GM12875 (cell line): ENCODE measurements around the gene DPP6.

Source experiments
- H3K4me3 ChIP-seq: one replicate; pipeline ENCODE4 v1.5.1; 2011; ENCODE audit warnings: low read depth, low read length, control low read depth
- CTCF ChIP-seq: IDR thresholded peaks from 2 replicates; pipeline ENCODE4 v1.5.1; 2011; ENCODE audit warnings: low read depth, mild to moderate bottlenecking, control low read depth, inconsistent platforms, low read length, moderate library complexity, borderline replicate concordance; ENCODE audit not compliant: insufficient read depth

Gene DPP6

GRCh38 chr7:154380771-154381170 is 328.6 kb downstream of the DPP6 start:
- H3K4me3 ChIP-seq = no peak overlapping the region
- TF ChIP-seq CTCF = no peak

DNA sequence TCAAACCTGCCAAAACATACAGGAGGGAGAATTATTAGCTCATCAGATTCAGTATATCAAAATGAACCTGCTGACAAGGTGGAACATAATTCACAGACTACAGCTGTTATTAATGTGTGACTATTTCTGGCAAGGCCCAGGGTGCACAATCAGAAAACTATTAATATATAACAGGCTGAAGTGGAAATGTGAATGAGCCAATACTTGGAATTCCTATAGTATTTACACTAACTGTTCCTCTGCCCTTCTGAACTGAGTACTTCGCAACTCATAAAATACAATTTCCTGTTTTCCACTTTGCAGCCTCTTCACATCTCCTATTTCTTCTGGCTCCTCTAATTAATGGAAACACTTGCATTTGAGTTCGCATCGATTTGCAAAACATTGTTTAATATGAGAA is 330.8 kb downstream of the DPP6 start:
- no peak overlapping the region for H3K4me3 ChIP-seq
- no peak for TF ChIP-seq CTCF

DNA sequence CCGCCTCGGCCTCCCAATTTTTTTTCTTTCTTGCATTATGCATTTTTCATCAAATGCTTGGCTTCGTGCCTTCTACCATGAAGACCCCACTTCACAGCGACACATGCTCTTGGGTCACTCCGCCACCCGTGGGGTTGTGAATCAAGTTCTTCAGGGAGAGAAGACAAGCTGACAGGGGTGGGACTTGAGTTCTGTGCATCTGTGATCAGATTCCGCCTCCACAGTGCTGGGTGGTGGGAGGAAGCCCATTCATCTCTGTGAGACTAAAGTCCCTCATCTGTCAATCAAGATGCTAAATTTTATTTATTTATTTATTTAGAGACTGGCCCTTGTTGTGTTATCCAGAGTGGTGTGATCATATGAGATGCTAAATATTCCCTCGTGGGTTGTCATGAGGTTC is 333.0 kb downstream of the DPP6 start:
- no peak for TF ChIP-seq CTCF
- no peak overlapping the region for H3K4me3 ChIP-seq

DNA sequence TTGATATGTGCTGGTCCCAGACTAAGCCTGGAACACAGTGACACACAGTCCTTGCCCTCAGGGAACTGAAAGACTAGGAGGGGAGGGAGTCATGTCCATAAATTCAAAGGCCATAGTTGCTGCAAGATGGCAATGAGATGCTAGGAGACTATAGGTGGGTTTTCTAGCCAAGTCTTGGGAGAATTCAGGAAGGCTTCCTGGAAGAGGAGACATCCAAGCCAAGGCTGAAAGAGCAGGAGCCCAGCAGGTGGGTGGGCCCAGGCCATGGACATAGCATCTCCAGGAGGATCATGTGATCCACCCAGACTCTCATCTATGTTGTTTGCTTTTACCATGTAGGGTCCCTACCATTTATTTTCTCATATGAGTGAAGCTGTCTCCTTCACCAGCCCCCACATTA is 335.1 kb downstream of the DPP6 start:
- no peak for TF ChIP-seq CTCF
- H3K4me3 ChIP-seq = no peak overlapping the region

- no peak overlapping the region for H3K4me3 ChIP-seq
- TF ChIP-seq CTCF = no peak
Measured at GRCh38 chr7:154388412-154388811, 336.2 kb downstream of the DPP6 start.

GRCh38 chr7:154388999-154389398 is 336.8 kb downstream of the DPP6 start:
- no peak overlapping the region for H3K4me3 ChIP-seq
- no peak for TF ChIP-seq CTCF

DNA sequence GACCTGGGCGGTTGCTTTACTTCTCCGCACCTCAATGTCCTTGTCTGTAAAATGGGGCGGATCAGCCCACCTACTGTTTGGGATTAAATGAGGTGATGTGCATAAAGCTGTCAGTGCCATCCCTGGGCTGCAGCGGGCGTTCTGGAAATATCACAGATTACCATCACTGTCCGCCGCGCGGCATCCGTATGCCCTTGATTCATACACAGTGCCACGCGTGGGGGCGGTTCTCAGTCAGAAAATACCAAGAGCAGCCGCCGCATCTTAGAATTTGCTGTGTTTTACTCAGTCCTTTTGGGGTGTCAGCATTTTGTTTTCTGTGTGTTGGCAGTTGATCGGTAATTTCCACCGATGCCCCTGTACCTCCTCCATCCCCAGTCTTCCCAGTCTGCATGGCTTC is 338.8 kb downstream of the DPP6 start:
- no peak for TF ChIP-seq CTCF
- H3K4me3 ChIP-seq = no peak overlapping the region
